Choroid plexus epithelial cell (primary cell): Measurements from ENCODE around the gene SGIP1.
A peak's percentile ranks its signal among the peaks of the same experiment; 100 is the strongest.

ENCODE experiments used
- DNase-seq: peaks from one replicate; pipeline ENCODE4 v3.0.0-alpha.2; 2010; ENCODE audit warnings: low read depth
- H3K4me3 ChIP-seq: 2 replicates; pipeline ENCODE4 v1.5.1; 2011; ENCODE audit warnings: low read depth, mild to moderate bottlenecking, control low read depth, low read length, moderate library complexity
- CTCF ChIP-seq: conservative IDR thresholded peaks from 2 replicates; pipeline ENCODE4 v1.5.1; 2011; ENCODE audit warnings: low read depth, mild to moderate bottlenecking, control low read depth, inconsistent platforms, low read length, moderate library complexity

SGIP1 gene

GRCh38 chr1:66494482-66494881 is 39.5 kb upstream of the SGIP1 start:
- TF ChIP-seq CTCF: no peak
- DNase-seq: no peak
- no peak overlapping the region for H3K4me3 ChIP-seq

- TF ChIP-seq CTCF: no peak
- no peak overlapping the region for H3K4me3 ChIP-seq
- DNase-seq: no peak
Observed at GRCh38 chr1:66495495-66495894, 38.5 kb upstream of the SGIP1 start.

DNA sequence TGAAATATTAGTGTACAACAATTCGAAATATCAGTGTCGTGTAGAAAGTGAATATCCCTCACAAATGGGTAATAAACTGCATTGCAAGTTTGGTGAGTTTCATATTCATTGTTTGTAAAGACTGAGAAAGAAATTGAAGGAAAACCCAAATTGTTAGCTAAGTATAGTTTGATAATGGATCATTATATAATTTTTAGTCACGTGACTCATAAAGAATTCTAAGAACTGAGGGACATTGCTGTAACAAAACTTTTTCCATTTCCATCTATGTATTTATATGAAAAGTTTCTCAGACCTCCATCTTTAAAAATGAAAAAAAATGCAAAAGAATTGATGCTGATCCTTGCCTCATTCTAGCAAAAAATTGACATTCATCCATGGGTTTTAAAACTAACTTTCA is 36.0 kb upstream of the SGIP1 start:
- no peak for TF ChIP-seq CTCF
- no peak overlapping the region for H3K4me3 ChIP-seq
- DNase-seq: no peak

GRCh38 chr1:66500301-66500700 is 33.7 kb upstream of the SGIP1 start:
- DNase-seq: no peak
- TF ChIP-seq CTCF: no peak
- H3K4me3 ChIP-seq: no peak overlapping the region

DNA sequence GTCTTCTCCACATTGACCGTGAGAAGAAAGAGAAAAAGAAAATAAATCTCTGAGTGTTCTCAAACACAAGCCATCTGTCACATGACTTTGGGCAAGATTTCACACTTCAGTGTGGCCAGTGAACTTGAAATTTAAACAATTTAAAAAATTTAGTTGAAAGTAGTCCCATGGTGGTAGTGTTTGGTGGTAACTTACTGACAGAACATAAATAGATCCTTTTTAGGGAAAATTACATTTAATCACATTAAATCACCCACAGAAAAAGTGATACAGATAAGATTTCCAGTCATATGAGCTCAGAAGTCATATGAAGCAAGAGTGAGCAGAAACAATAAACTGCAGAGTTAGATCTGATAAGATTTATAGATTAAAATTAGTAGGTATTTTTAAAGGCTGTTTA is 31.9 kb upstream of the SGIP1 start:
- TF ChIP-seq CTCF: no peak
- DNase-seq: no peak
- H3K4me3 ChIP-seq: no peak overlapping the region

- peak; percentile 82 for TF ChIP-seq CTCF
- H3K4me3 ChIP-seq: no peak overlapping the region
- peak; percentile 89 for DNase-seq
Observed at GRCh38 chr1:66503841-66504470, 30.0 kb upstream of the SGIP1 start.

- TF ChIP-seq CTCF: no peak
- DNase-seq: peak; percentile 96
- H3K4me3 ChIP-seq: no peak overlapping the region
Observed at GRCh38 chr1:66505671-66506392, 28.1 kb upstream of the SGIP1 start.
